Activated naive CD4-positive, alpha-beta T cell treated with anti-CD3 and anti-CD28 coated beads, Interleukin-2, amount 10 ng/mL, durations not matched to agents 7 days and 5 days (primary cell): ENCODE results near the gene UST.
"Not testable (repeated sequence)": the region's sequence is repeated elsewhere in the genome, so short reads cannot be mapped to it uniquely, and the experiment has no call there.

Experiments
- CTCF ChIA-PET: fragments of 350-600 bp; sonication (Branson Sonifier 250); formaldehyde crosslinking; loops from one replicate; lab custom pipeline; 2021; ENCODE audit warnings: antibody characterized with exemption; lab: Charles Lee
- DNase-seq: peaks from one replicate; pipeline ENCODE4 v3.0.0-alpha.2; 2020
- H3K27ac Mint-ChIP-seq: one replicate; pipeline ENCODE4 v1.8.0; 2021; ENCODE audit warnings: mild to moderate bottlenecking, moderate library complexity, mixed read lengths
- H3K27me3 Mint-ChIP-seq: one replicate; pipeline ENCODE4 v1.8.0; 2021; ENCODE audit warnings: mild to moderate bottlenecking, mixed read lengths
- H3K36me3 Mint-ChIP-seq: one replicate; pipeline ENCODE4 v1.8.0; 2021; ENCODE audit warnings: mixed read lengths
- H3K4me1 Mint-ChIP-seq: one replicate; pipeline ENCODE4 v1.8.0; 2021; ENCODE audit warnings: mixed read lengths
- H3K4me3 Mint-ChIP-seq: one replicate; pipeline ENCODE4 v1.8.0; 2021; ENCODE audit warnings: mild to moderate bottlenecking, moderate library complexity, mixed read lengths
- H3K9me3 Mint-ChIP-seq: one replicate; pipeline ENCODE4 v1.8.0; 2021; ENCODE audit warnings: mixed read lengths

The UST gene

GRCh38 chr6:148990403-148990802 is 243.6 kb downstream of the UST start:
- no peak overlapping the region for H3K27ac Mint-ChIP-seq
- no peaks in the 10 kb centered on the region for H3K36me3 Mint-ChIP-seq
- peaks cover 16% of the 10 kb centered on the region for H3K27me3 Mint-ChIP-seq
- no peak for DNase-seq
- no peaks in the 10 kb centered on the region for H3K9me3 Mint-ChIP-seq
- CTCF ChIA-PET = no interaction called here
- H3K4me1 Mint-ChIP-seq = no peaks in the 10 kb centered on the region
- no peak overlapping the region for H3K4me3 Mint-ChIP-seq

DNA sequence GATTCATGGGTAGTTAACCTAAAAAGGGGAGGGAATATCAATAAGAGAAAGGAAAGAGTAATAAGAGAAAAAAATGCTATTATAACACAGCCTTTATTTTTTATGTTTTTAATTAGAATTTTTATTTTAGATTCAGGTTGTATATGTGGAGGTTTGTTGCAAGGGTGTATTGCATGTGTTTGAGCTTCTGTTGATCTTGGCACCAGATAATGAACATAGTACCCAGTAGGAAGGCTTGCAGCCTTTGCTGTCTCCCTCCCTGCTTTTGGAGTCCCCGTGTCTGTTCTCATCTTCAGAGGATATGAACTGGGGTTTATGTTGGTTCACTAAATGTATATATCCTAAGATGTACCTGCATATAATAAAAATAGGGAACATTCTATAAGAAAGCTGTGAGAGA is 250.0 kb downstream of the UST start:
- no peak for DNase-seq
- Mint-ChIP-seq H3K36me3 (peaks cover 8% of the 10 kb centered on the region), H3K4me1 (peaks cover 18% of the 10 kb centered on the region), H3K9me3 (peaks cover 10% of the 10 kb centered on the region), H3K27ac (no peak overlapping the region), H3K4me3 (no peak overlapping the region), H3K27me3 (peaks cover 24% of the 10 kb centered on the region)
- CTCF ChIA-PET = no interaction called here

DNA sequence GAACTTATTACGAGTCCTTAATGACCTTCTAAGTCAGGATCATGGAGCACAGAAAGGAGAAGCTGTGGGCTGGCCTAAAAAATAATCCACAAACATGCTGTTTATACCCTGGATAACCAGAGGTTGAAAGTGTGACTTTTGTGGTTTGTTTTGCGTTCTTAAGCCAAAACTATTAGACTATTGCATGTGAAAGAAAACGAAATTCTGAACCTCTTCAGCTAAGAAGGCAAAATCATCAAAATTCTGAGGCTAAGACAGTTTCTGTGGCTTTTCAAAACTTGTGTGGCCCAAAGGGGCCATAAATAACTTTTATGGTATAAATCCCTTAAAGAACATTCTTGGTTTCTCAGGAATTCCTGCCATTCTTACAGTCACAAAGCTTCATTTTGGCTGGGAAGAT is 251.0 kb downstream of the UST start:
- CTCF ChIA-PET = interaction anchor here (0.7 kb wide), 1 partner anchor 27 kb away, joined by 3 read pairs; no protein-coding TSS in a partner anchor
- Mint-ChIP-seq H3K36me3 (peaks cover 8% of the 10 kb centered on the region), H3K27me3 (peaks cover 24% of the 10 kb centered on the region), H3K27ac (no peak overlapping the region), H3K4me3 (no peak overlapping the region), H3K9me3 (peaks cover 11% of the 10 kb centered on the region), H3K4me1 (peaks cover 18% of the 10 kb centered on the region)
- no peak for DNase-seq

GRCh38 chr6:148998704-148999103 is 251.9 kb downstream of the UST start:
- Mint-ChIP-seq H3K36me3 (peaks cover 8% of the 10 kb centered on the region), H3K9me3 (peaks cover 11% of the 10 kb centered on the region), H3K27ac (no peak overlapping the region), H3K27me3 (peaks cover 24% of the 10 kb centered on the region), H3K4me3 (no peak overlapping the region), H3K4me1 (peaks cover 18% of the 10 kb centered on the region)
- no peak for DNase-seq
- CTCF ChIA-PET = no interaction called here

GRCh38 chr6:148999501-148999900 is 252.7 kb downstream of the UST start:
- DNase-seq = no peak
- no peak overlapping the region for H3K27ac Mint-ChIP-seq
- CTCF ChIA-PET = no interaction called here
- peaks cover 11% of the 10 kb centered on the region for H3K9me3 Mint-ChIP-seq
- peaks cover 18% of the 10 kb centered on the region for H3K4me1 Mint-ChIP-seq
- H3K27me3 Mint-ChIP-seq = peaks cover 28% of the 10 kb centered on the region
- peaks cover 8% of the 10 kb centered on the region for H3K36me3 Mint-ChIP-seq
- no peak overlapping the region for H3K4me3 Mint-ChIP-seq

DNA sequence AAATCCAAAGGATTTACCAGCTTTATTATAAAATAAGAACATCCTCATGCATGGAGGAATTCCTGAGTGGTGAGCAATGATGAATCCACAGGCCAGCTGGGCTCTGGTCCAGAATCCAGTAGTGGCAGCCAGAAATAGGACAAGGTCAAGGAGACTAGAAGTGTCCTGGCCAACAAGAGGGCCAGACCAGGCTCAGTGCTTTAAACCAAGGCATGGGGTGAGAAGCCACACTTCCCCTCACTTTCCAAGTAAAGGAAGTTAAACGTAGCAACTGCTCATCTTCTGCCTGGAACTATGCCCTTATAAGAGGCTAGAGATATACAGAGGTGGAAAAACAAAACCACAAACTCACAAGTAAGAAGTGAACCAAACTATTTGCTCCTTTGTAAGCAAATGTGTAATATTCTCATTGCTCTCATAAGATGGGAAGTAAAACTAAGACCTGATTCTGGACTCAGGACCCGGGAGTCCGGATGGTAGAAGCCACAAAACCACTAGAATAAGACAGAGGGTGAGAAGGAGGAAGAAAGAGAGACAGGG is 253.2 kb downstream of the UST start:
- H3K4me3 Mint-ChIP-seq = no peak overlapping the region
- CTCF ChIA-PET = no interaction called here
- DNase-seq = no peak
- H3K9me3 Mint-ChIP-seq = peaks cover 11% of the 10 kb centered on the region
- no peak overlapping the region for H3K27ac Mint-ChIP-seq
- H3K36me3 Mint-ChIP-seq = peaks cover 8% of the 10 kb centered on the region
- peaks cover 18% of the 10 kb centered on the region for H3K4me1 Mint-ChIP-seq
- H3K27me3 Mint-ChIP-seq = peaks cover 28% of the 10 kb centered on the region

DNA sequence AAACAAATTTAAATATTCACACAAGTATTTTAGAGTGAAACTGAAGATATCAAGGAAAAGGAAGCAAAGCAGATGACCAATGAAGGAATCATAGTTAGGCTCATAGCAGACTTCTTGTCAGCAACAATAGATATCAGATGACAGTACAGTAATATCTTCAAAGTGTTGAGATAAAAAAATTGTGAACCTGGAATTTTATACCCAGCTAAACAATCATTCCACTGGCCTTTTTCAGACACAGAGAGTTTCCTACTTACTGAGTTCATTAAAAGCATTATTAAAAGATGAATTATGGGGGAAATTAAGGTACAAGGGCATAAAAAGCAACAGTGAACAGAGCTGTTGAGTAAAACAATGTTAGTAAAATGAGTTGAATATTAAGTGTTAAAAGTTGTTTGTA is 254.6 kb downstream of the UST start:
- peaks cover 18% of the 10 kb centered on the region for H3K4me1 Mint-ChIP-seq
- CTCF ChIA-PET = no interaction called here
- peaks cover 8% of the 10 kb centered on the region for H3K36me3 Mint-ChIP-seq
- H3K4me3 Mint-ChIP-seq = no peak overlapping the region
- peaks cover 22% of the 10 kb centered on the region for H3K27me3 Mint-ChIP-seq
- no peak for DNase-seq
- H3K27ac Mint-ChIP-seq = no peak overlapping the region
- peaks cover 14% of the 10 kb centered on the region for H3K9me3 Mint-ChIP-seq

DNA sequence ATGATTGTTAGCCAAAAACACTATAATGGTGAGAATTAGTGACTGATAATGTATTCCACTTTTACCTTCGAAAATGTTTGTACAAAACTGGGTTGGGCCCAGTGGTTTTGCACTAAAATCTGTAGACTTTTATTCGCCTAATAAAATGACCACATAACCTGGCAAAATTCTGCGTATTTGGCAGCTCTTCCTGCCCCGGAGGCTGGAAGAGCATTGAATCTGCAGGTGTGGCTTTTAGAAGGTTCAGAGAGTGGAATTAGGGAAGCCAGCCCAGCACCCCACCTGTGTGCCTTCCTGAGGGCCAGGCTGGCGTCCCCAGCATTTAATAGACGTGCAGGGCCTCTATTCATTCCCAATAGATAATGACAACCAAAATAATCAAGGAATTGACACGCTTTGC is 256.7 kb downstream of the UST start:
- H3K27me3 Mint-ChIP-seq = peaks cover 18% of the 10 kb centered on the region

GRCh38 chr6:149004664-149005063 is 257.8 kb downstream of the UST start:
- Mint-ChIP-seq H3K36me3 (peaks cover 8% of the 10 kb centered on the region), H3K9me3 (peaks cover 17% of the 10 kb centered on the region), H3K4me3 (no peak overlapping the region), H3K27me3 (peaks cover 18% of the 10 kb centered on the region), H3K4me1 (peaks cover 15% of the 10 kb centered on the region), H3K27ac (no peak overlapping the region)
- DNase-seq = no peak
- CTCF ChIA-PET = interaction anchor here (1.2 kb wide), 1 partner anchor 9 kb away, joined by 4 read pairs; no protein-coding TSS in a partner anchor

More for the DNA sequence above, 256.7 kb downstream of the UST start:
- Mint-ChIP-seq H3K9me3 (peaks cover 17% of the 10 kb centered on the region), H3K4me1 (peaks cover 18% of the 10 kb centered on the region), H3K4me3 (no peak overlapping the region), H3K27ac (no peak overlapping the region), H3K36me3 (peaks cover 8% of the 10 kb centered on the region)
- no peak for DNase-seq
- CTCF ChIA-PET = interaction anchor here (0.6 kb wide), 1 partner anchor 794 kb away, joined by 4 read pairs; no protein-coding TSS in a partner anchor

GRCh38 chr6:149006236-149006635 is 259.4 kb downstream of the UST start:
- Mint-ChIP-seq H3K9me3 (peaks cover 10% of the 10 kb centered on the region), H3K27me3 (peaks cover 22% of the 10 kb centered on the region)
- H3K27ac Mint-ChIP-seq, H3K4me1 Mint-ChIP-seq, H3K36me3 Mint-ChIP-seq, H3K4me3 Mint-ChIP-seq, CTCF ChIA-PET, DNase-seq: not testable (repeated sequence)

GRCh38 chr6:149006671-149007070 is 259.8 kb downstream of the UST start:
- H3K27me3 Mint-ChIP-seq = peaks cover 25% of the 10 kb centered on the region
- CTCF ChIA-PET = interaction anchor here (0.7 kb wide), 1 partner anchor 353 kb away, joined by 3 read pairs; no protein-coding TSS in a partner anchor
- H3K4me1 Mint-ChIP-seq = no peaks in the 10 kb centered on the region
- H3K27ac Mint-ChIP-seq = no peak overlapping the region
- no peak overlapping the region for H3K4me3 Mint-ChIP-seq
- DNase-seq = no peak
- H3K9me3 Mint-ChIP-seq = peaks cover 7% of the 10 kb centered on the region
- H3K36me3 Mint-ChIP-seq = no peaks in the 10 kb centered on the region

DNA sequence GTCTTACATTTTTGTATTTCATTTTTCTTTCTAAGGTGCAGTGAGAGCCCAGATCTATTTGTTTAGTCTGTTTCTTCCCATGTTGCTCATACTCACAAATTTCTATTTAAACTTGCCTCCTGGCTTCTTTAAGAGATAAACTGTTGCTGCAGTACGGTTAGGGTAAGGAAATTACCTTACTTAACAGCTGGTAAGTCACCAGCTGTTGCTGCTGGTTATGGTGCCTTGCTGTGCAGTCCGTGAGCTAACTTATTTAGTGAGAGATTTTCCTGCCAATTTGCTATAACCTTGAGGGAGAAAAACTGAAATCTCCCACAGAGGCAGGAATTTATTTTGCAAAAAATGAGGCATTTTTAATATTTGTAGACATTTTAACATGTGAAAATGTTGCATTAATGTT is 261.0 kb downstream of the UST start:
- peaks cover 5% of the 10 kb centered on the region for H3K9me3 Mint-ChIP-seq
- H3K27me3 Mint-ChIP-seq = peaks cover 25% of the 10 kb centered on the region
- no peaks in the 10 kb centered on the region for H3K36me3 Mint-ChIP-seq
- no peak overlapping the region for H3K4me3 Mint-ChIP-seq
- H3K4me1 Mint-ChIP-seq = no peaks in the 10 kb centered on the region
- DNase-seq = no peak
- no peak overlapping the region for H3K27ac Mint-ChIP-seq
- CTCF ChIA-PET = no interaction called here

- Mint-ChIP-seq H3K27ac (no peak overlapping the region), H3K4me3 (no peak overlapping the region), H3K9me3 (peaks cover 5% of the 10 kb centered on the region), H3K27me3 (peaks cover 25% of the 10 kb centered on the region), H3K4me1 (no peaks in the 10 kb centered on the region), H3K36me3 (no peaks in the 10 kb centered on the region)
- DNase-seq = no peak
- CTCF ChIA-PET = no interaction called here
These were observed 261.9 kb downstream of the UST start for GRCh38 chr6:149008741-149009140.

DNA sequence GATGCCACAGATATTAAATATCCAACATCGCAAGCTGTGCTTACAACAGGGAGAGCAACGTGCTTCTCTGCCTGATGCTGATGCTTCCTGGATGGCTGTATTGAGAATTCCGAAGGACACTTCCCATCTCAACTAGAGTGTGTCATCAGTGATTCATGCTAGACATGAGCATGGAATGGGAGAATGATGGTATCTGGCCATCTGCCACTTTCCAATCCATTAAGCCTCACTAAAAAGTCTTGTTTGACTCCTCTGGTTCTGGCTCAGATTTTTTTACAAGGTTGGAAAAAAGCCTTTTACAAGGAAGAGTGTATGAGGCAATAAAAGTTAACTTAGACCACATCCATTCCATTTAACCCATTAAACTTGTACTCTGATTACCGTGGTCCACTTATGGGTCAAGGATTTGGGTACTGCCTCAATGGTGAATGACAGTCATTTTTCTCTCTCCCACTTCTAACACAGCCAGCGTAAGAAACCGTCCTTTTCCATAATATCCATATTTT is 265.3 kb downstream of the UST start:
- H3K27ac Mint-ChIP-seq = no peak overlapping the region
- H3K4me3 Mint-ChIP-seq = no peak overlapping the region
- no peaks in the 10 kb centered on the region for H3K4me1 Mint-ChIP-seq
- H3K9me3 Mint-ChIP-seq = no peaks in the 10 kb centered on the region
- CTCF ChIA-PET = no interaction called here
- DNase-seq = no peak
- peaks cover 31% of the 10 kb centered on the region for H3K27me3 Mint-ChIP-seq
- H3K36me3 Mint-ChIP-seq = no peaks in the 10 kb centered on the region

DNA sequence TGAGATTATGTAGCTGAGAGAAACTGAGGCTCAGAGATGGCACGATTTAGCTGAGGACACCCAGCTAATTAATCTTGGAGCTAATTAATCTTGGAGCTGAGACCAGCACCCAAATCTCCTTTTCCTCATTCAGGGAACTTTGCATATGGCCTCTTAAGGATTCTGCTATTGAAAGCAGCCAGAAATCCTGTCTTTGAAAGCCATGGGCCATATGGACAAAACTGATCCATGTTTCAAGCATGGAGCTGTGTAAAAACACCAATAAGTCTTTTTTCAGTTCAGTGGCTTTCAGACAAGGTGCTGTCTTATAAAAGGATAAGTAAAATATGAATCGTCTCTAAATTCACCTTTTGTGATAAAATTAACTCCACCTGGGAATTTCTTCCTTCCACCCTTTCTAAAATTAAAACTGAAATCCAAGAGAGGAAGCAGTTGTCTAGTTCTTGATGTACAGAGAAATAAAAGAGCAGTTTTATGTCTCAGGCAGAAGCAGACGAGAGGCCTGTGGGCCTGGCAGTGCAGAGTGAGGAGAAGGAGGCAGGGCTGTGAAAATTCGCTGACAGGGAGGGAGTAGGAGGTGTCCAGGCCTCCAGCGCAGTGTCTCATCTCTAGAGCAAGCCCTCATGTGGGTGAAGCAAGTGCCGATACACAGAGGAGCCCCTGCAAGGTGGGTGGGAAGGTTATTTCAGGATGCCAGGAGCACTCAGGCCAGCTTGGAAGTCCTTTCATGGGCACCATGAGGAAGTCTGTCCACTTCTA is 266.9 kb downstream of the UST start:
- CTCF ChIA-PET = interaction anchor here (1.1 kb wide), 1 partner anchor 9 kb away, joined by 4 read pairs; no protein-coding TSS in a partner anchor

More for the DNA sequence above, 266.9 kb downstream of the UST start:
- Mint-ChIP-seq H3K27ac (no peak overlapping the region), H3K4me3 (no peak overlapping the region), H3K36me3 (no peaks in the 10 kb centered on the region), H3K9me3 (no peaks in the 10 kb centered on the region), H3K27me3 (peaks cover 27% of the 10 kb centered on the region), H3K4me1 (no peaks in the 10 kb centered on the region)
- DNase-seq = no peak
